Mesendoderm (in vitro differentiated cells): ENCODE measurements around the gene RIIAD1.

Source experiments
- DNase-seq: peaks from one replicate; pipeline ENCODE4 v3.0.0; 2013
- H2AK5ac ChIP-seq: 2 replicates; pipeline ENCODE4 v1.6.1; 2013; ENCODE audit warnings: low read length, inconsistent platforms
- H2BK120ac ChIP-seq: 2 replicates; pipeline ENCODE4 v1.6.1; 2013; ENCODE audit warnings: low read depth, mild to moderate bottlenecking, low read length, moderate library complexity, mixed read lengths
- H2BK15ac ChIP-seq: replicated peaks from 2 replicates; pipeline ENCODE4 v1.6.1; 2013; ENCODE audit warnings: low read depth, mild to moderate bottlenecking, moderate library complexity
- H2BK5ac ChIP-seq: 2 replicates; pipeline ENCODE4 v1.6.1; 2013; ENCODE audit warnings: low read length, inconsistent platforms
- H3K18ac ChIP-seq: 2 replicates; pipeline ENCODE4 v1.6.1; 2013; ENCODE audit warnings: mild to moderate bottlenecking, low read length, mixed read lengths
- H3K23ac ChIP-seq: one replicate; pipeline ENCODE4 v1.6.1; 2013; ENCODE audit warnings: low read length
- H3K27ac ChIP-seq: 2 replicates; pipeline ENCODE4 v1.5.1; 2013; ENCODE audit warnings: low read depth, mild to moderate bottlenecking, inconsistent platforms, low read length, moderate library complexity
- H3K27me3 ChIP-seq: 2 replicates; pipeline ENCODE4 v1.6.1; 2013; ENCODE audit warnings: low read length, control low read depth, mild to moderate bottlenecking, inconsistent platforms; ENCODE audit not compliant: insufficient read depth, poor library complexity
- H3K36me3 ChIP-seq: 2 replicates; pipeline ENCODE4 v1.6.1; 2013; ENCODE audit warnings: low read length, inconsistent platforms; ENCODE audit not compliant: control insufficient read depth, insufficient read depth
- H3K4ac ChIP-seq: one replicate; pipeline ENCODE4 v1.6.1; 2013; ENCODE audit warnings: low read depth, mild to moderate bottlenecking, low read length, moderate library complexity
- H3K4me1 ChIP-seq: 2 replicates; pipeline ENCODE4 v1.6.1; 2013; ENCODE audit warnings: low read depth, low read length, inconsistent platforms; ENCODE audit not compliant: control insufficient read depth
- H3K4me2 ChIP-seq: 2 replicates; pipeline ENCODE4 v1.6.1; 2013; ENCODE audit warnings: low read length
- H3K4me3 ChIP-seq: 2 replicates; pipeline ENCODE4 v1.5.1; 2013; ENCODE audit warnings: mild to moderate bottlenecking, low read length
- H3K56ac ChIP-seq: one replicate; pipeline ENCODE4 v1.6.1; 2013; ENCODE audit warnings: low read length
- H3K79me1 ChIP-seq: 2 replicates; pipeline ENCODE4 v1.6.1; 2013; ENCODE audit warnings: low read length, inconsistent platforms
- H3K79me2 ChIP-seq: 2 replicates; pipeline ENCODE4 v1.6.1; 2013; ENCODE audit warnings: mild to moderate bottlenecking, low read length; ENCODE audit not compliant: control insufficient read depth, insufficient read depth
- H3K9ac ChIP-seq: 2 replicates; pipeline ENCODE4 v1.6.1; 2013; ENCODE audit warnings: low read length, inconsistent platforms
- H4K5ac ChIP-seq: one replicate; pipeline ENCODE4 v1.6.1; 2013; ENCODE audit warnings: low read length
- H4K8ac ChIP-seq: one replicate; pipeline ENCODE4 v1.6.1; 2013; ENCODE audit warnings: low read depth, mild to moderate bottlenecking, control low read depth, low read length, moderate library complexity
- WGBS: extraction: QIAGEN DNeasy Blood & Tissue Kit; methylation state at CpG from one replicate; pipeline ENCODE4 v1.1.7; 2013; ENCODE audit warnings: low lambda C conversion rate, missing lambda C conversion rate; ENCODE audit not compliant: insufficient coverage; ENCODE audit errors: extremely low coverage; 5-methylcytosine and 5-hydroxymethylcytosine counted together

RIIAD1 gene

GRCh38 chr1:151711951-151712350, 9.4 kb upstream of the RIIAD1 start:
- H3K4me2 ChIP-seq = no peak overlapping the region
- H2BK5ac ChIP-seq = no peak overlapping the region
- no peaks in the 10 kb centered on the region for H3K27me3 ChIP-seq
- H4K5ac ChIP-seq = no peak overlapping the region
- H3K79me1 ChIP-seq = no peaks in the 10 kb centered on the region
- H3K18ac ChIP-seq = no peak overlapping the region
- DNase-seq = peak; percentile 35
- H4K8ac ChIP-seq = no peak overlapping the region
- no peak overlapping the region for H3K27ac ChIP-seq
- no peak overlapping the region for H3K9ac ChIP-seq
- WGBS = no CpG with 5 or more reads among the region's 10 CpGs
- no peak overlapping the region for H2AK5ac ChIP-seq
- H3K4me1 ChIP-seq = no peaks in the 10 kb centered on the region
- H3K4me3 ChIP-seq = no peak overlapping the region
- no peak overlapping the region for H3K56ac ChIP-seq
- H3K4ac ChIP-seq = no peak overlapping the region
- no peak overlapping the region for H3K23ac ChIP-seq
- no peak overlapping the region for H2BK15ac ChIP-seq
- H3K79me2 ChIP-seq = no peaks in the 10 kb centered on the region
- H3K36me3 ChIP-seq = no peaks in the 10 kb centered on the region
- H2BK120ac ChIP-seq = no peak overlapping the region

DNA sequence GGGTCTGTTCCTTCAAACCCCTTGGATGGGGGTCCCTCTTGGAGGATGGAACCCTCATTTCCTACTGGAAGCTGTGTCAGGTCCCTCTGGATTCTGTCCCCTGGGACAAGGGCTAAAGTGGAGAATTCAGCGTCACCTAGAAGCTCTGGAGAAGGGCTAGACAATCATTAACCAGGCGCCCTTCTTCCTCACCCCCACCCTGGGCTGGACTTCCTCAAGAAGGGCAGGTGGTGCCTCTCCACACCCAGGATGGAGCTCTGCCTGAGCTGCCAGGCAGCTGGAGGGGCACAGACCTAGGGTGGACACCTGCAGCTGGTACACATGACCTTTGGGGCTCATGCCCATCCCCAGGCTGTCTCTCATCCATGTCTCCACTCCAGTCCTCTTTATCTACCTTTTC, 8.3 kb upstream of the RIIAD1 start:
- H3K4me2 ChIP-seq = no peak overlapping the region
- no peaks in the 10 kb centered on the region for H3K79me2 ChIP-seq
- H2AK5ac ChIP-seq = no peak overlapping the region
- no peak overlapping the region for H4K8ac ChIP-seq
- no peaks in the 10 kb centered on the region for H3K4me1 ChIP-seq
- H2BK5ac ChIP-seq = no peak overlapping the region
- H2BK120ac ChIP-seq = no peak overlapping the region
- H3K4ac ChIP-seq = no peak overlapping the region
- no peak overlapping the region for H3K18ac ChIP-seq
- no peak overlapping the region for H3K27ac ChIP-seq
- H2BK15ac ChIP-seq = no peak overlapping the region
- WGBS = no CpG with 5 or more reads among the region's 2 CpGs
- H3K56ac ChIP-seq = no peak overlapping the region
- H3K27me3 ChIP-seq = no peaks in the 10 kb centered on the region
- H3K23ac ChIP-seq = no peak overlapping the region
- no peak overlapping the region for H4K5ac ChIP-seq
- H3K9ac ChIP-seq = no peak overlapping the region
- no peaks in the 10 kb centered on the region for H3K79me1 ChIP-seq
- H3K36me3 ChIP-seq = no peaks in the 10 kb centered on the region
- H3K4me3 ChIP-seq = no peak overlapping the region
- no peak for DNase-seq

DNA sequence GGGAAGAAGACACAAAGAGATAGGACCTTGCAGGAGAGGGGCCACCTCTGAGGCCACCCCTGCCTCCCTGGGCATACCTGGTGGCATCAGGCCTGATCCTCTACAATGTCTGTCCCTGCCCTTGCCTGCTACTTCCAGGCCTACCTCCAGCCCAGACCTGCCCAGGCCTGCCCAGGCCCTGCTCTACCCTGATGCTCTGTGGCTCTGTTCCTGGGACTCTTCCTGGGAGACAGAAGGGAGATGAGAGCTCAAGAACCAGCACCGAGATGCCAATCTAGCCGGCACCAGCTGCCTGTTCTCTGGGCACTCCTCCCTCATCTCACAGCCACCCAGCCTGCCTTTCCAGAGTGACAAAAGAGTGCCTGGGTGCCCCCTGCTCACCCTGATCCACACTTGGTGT, 7.4 kb upstream of the RIIAD1 start:
- no peak overlapping the region for H2BK120ac ChIP-seq
- WGBS = no CpG with 5 or more reads among the region's 2 CpGs
- H3K23ac ChIP-seq = no peak overlapping the region
- H3K4ac ChIP-seq = no peak overlapping the region
- no peak overlapping the region for H3K4me2 ChIP-seq
- no peak for DNase-seq
- no peak overlapping the region for H3K27ac ChIP-seq
- H3K56ac ChIP-seq = no peak overlapping the region
- no peaks in the 10 kb centered on the region for H3K79me1 ChIP-seq
- no peak overlapping the region for H2AK5ac ChIP-seq
- H3K4me3 ChIP-seq = no peak overlapping the region
- H2BK5ac ChIP-seq = no peak overlapping the region
- H3K18ac ChIP-seq = no peak overlapping the region
- no peaks in the 10 kb centered on the region for H3K4me1 ChIP-seq
- no peaks in the 10 kb centered on the region for H3K27me3 ChIP-seq
- H3K9ac ChIP-seq = no peak overlapping the region
- no peak overlapping the region for H4K5ac ChIP-seq
- H2BK15ac ChIP-seq = no peak overlapping the region
- H3K79me2 ChIP-seq = no peaks in the 10 kb centered on the region
- H4K8ac ChIP-seq = no peak overlapping the region
- H3K36me3 ChIP-seq = no peaks in the 10 kb centered on the region

DNA sequence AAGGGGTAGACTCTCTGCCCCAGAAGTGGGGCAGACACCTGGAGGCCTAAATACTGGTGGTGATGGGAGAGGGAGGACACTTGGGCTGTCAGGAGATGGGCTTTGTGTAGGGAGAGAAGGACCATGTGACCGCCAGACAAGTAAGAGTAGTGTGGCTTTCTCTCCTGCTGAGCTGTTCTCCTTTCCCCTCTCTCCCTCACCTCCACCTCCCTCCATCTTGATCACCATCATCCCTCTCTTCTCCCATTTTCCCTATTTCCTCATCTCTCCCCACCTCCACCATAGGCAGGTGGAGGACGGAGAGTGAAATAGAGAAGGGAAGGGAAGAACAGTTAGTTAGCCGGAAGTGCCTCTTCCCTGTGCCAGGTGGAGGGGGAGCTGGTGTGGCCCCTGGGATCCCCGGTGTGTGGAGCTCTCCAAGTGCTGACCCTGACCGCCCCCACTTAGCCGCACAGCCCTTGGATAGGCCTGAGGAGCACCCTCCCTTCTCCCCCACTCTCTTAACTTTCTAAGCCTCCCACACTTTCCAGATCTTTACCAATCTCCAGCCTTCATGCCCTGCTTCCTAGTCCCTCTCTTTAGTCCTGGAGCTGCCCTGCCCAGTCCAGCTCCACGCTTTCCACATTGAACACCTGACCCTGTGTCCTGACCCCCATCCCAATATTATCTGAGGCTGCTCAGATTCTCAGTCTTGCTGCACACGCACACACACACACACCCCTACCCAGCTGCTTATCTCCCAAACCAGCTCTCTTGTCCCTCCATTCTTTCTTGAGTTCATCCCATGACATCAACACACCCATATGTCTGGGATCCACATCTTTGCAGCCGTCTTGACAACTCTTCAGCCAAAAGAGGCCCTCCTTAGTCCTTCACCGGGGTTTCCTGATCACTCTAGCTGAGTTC, 6.2 kb upstream of the RIIAD1 start:
- H3K4me3 ChIP-seq = no peak overlapping the region
- no peak overlapping the region for H3K27ac ChIP-seq
- H4K8ac ChIP-seq = no peak overlapping the region
- no peak overlapping the region for H3K56ac ChIP-seq
- no peak for DNase-seq
- H3K79me2 ChIP-seq = no peaks in the 10 kb centered on the region
- H3K4me1 ChIP-seq = no peaks in the 10 kb centered on the region
- H3K27me3 ChIP-seq = no peaks in the 10 kb centered on the region
- H3K23ac ChIP-seq = no peak overlapping the region
- no peak overlapping the region for H2BK120ac ChIP-seq
- no peaks in the 10 kb centered on the region for H3K79me1 ChIP-seq
- no peak overlapping the region for H3K18ac ChIP-seq
- H2BK5ac ChIP-seq = no peak overlapping the region
- no peak overlapping the region for H2BK15ac ChIP-seq
- no peak overlapping the region for H4K5ac ChIP-seq
- no peaks in the 10 kb centered on the region for H3K36me3 ChIP-seq
- no peak overlapping the region for H3K4me2 ChIP-seq
- H2AK5ac ChIP-seq = no peak overlapping the region
- no peak overlapping the region for H3K9ac ChIP-seq
- WGBS = no CpG with 5 or more reads among the region's 10 CpGs
- H3K4ac ChIP-seq = no peak overlapping the region

DNA sequence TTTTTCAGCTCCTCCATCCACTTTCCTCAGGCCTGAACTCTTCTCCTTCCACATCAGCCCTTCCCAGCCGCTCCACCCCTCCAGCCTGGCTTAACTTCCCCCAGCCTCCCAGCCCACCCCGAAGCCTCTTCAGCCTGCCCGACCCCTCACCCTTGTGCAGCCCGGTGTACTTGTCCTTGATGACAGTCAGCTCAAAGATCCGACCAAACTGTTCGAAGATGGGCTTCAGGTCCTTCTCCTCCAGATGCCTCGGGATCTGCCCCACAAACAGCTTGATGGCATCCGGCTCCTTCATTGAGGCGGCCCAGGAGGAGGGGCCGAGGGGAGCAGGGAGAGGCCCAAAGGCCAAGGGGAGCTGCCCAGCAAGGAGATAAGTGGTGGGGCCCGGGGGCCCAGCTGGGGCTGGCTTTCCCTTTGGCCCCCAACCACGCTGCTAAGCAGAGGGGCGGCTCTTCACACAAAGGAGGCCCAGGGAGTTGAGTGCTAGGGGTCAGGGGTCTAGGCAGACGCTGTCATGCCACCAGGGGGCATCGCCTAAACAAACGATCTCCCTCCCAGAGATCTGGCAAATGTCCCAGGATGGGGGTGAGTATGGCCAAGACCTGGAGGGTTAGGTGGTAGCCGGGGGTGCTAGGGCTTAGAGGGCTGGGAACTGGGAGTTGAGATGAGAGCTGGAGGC, 5.5 kb upstream of the RIIAD1 start:
- no peak overlapping the region for H3K56ac ChIP-seq
- H2BK5ac ChIP-seq = no peak overlapping the region
- no peak overlapping the region for H3K27ac ChIP-seq
- H4K5ac ChIP-seq = no peak overlapping the region
- H3K18ac ChIP-seq = no peak overlapping the region
- H2AK5ac ChIP-seq = no peak overlapping the region
- no peak overlapping the region for H2BK120ac ChIP-seq
- peak; percentile 80 for DNase-seq
- H3K36me3 ChIP-seq = no peaks in the 10 kb centered on the region
- no peaks in the 10 kb centered on the region for H3K79me2 ChIP-seq
- no peak overlapping the region for H3K9ac ChIP-seq
- peaks cover under 1% of the 10 kb centered on the region for H3K27me3 ChIP-seq
- peak overlapping the region; percentile 47 for H3K4me2 ChIP-seq
- no peak overlapping the region for H4K8ac ChIP-seq
- H3K23ac ChIP-seq = no peak overlapping the region
- H3K79me1 ChIP-seq = no peaks in the 10 kb centered on the region
- H3K4me1 ChIP-seq = peaks cover under 1% of the 10 kb centered on the region
- H3K4me3 ChIP-seq = no peak overlapping the region
- no peak overlapping the region for H3K4ac ChIP-seq
- H2BK15ac ChIP-seq = no peak overlapping the region
- WGBS = no CpG with 5 or more reads among the region's 17 CpGs
